ENCODE results near the gene CENATAC.
A peak's percentile ranks its signal among the peaks of the same experiment; 100 is the strongest.

The CENATAC gene

GRCh38 chr11:119026970-119027369 is 29.0 kb downstream of the CENATAC start:
- no peak overlapping the region for H3K14ac ChIP-seq (ENCODE audit: low read length in 2 of 2)
- H2BK120ac ChIP-seq (ENCODE audit: low read depth, low read length) = no peak overlapping the region
- H3K36me3 ChIP-seq (ENCODE audit: control insufficient read depth in 1 of 2, insufficient read depth in 2 of 2, low read depth in 1 of 2, low read length in 2 of 2) = peaks cover 47 to 56% of the 10 kb centered on the region in 2 experiments
- peaks cover 32% of the 10 kb centered on the region for H3K79me1 ChIP-seq (replicated peaks; ENCODE audit: low read length, poor library complexity, severe bottlenecking)
- H3K4me2 ChIP-seq (ENCODE audit: low read length, poor library complexity, severe bottlenecking) = no peak overlapping the region
- H3K9ac ChIP-seq (ENCODE audit: low read length) = no peak overlapping the region
- H4K91ac ChIP-seq (ENCODE audit: low read length) = no peak overlapping the region
- no peak overlapping the region for H2AFZ ChIP-seq (ENCODE audit: low read depth, low read length)
- H2BK12ac ChIP-seq (ENCODE audit: low read length in 2 of 2) = no peak overlapping the region
- no peak overlapping the region for H3K23ac ChIP-seq (ENCODE audit: low read length in 2 of 2)
- H3K4me1 ChIP-seq (ENCODE audit: control insufficient read depth, insufficient read depth, low read depth, low read length) = peaks cover 41% of the 10 kb centered on the region
- no peak overlapping the region for H3K27ac ChIP-seq (ENCODE audit: low read length, poor library complexity, severe bottlenecking)
- DNase-seq = no peak
- no peak overlapping the region for H4K8ac ChIP-seq (ENCODE audit: low read length)
- no peak overlapping the region for H3K18ac ChIP-seq (ENCODE audit: low read depth in 1 of 2, low read length in 2 of 2)
- no peaks in the 10 kb centered on the region for H3K9me3 ChIP-seq (ENCODE audit: control insufficient read depth, low read length)
- H2AK5ac ChIP-seq (ENCODE audit: low read length, severe bottlenecking) = no peak overlapping the region
- H3K27me3 ChIP-seq (ENCODE audit: control insufficient read depth in 1 of 2, insufficient read depth in 1 of 2, low read length in 2 of 2) = no peaks in the 10 kb centered on the region
- no peak overlapping the region for H2BK5ac ChIP-seq (ENCODE audit: low read depth, low read length, poor library complexity, severe bottlenecking)
- H3K4me3 ChIP-seq (ENCODE audit: insufficient read depth in 1 of 2, low read depth in 1 of 2, low read length in 2 of 2) = no peak overlapping the region
- no peak overlapping the region for H3K4ac ChIP-seq (ENCODE audit: low read depth in 1 of 2, low read length in 2 of 2)
- H2BK15ac ChIP-seq (ENCODE audit: low read depth, poor library complexity, severe bottlenecking) = no peak overlapping the region
- 90% methylated on average over 2 of the region's 2 CpGs for WGBS

GRCh38 chr11:119027561-119028345 is 29.8 kb downstream of the CENATAC start:
- WGBS = 97% methylated on average over 6 of the region's 9 CpGs
- no peak overlapping the region for H3K18ac ChIP-seq (ENCODE audit: low read depth in 1 of 2, low read length in 2 of 2)
- peaks cover 41% of the 10 kb centered on the region for H3K4me1 ChIP-seq (ENCODE audit: control insufficient read depth, insufficient read depth, low read depth, low read length)
- no peak overlapping the region for H2BK5ac ChIP-seq (ENCODE audit: low read depth, low read length, poor library complexity, severe bottlenecking)
- H3K27ac ChIP-seq (ENCODE audit: low read length, poor library complexity, severe bottlenecking) = no peak overlapping the region
- H3K4me3 ChIP-seq (ENCODE audit: insufficient read depth in 1 of 2, low read depth in 1 of 2, low read length in 2 of 2) = no peak overlapping the region
- H3K23ac ChIP-seq (ENCODE audit: low read length in 2 of 2) = no peak overlapping the region
- no peak overlapping the region for H2BK15ac ChIP-seq (ENCODE audit: low read depth, poor library complexity, severe bottlenecking)
- H3K9ac ChIP-seq (ENCODE audit: low read length) = no peak overlapping the region
- H3K9me3 ChIP-seq (ENCODE audit: control insufficient read depth, low read length) = no peaks in the 10 kb centered on the region
- H3K27me3 ChIP-seq (ENCODE audit: control insufficient read depth in 1 of 2, insufficient read depth in 1 of 2, low read length in 2 of 2) = no peaks in the 10 kb centered on the region
- no peak for DNase-seq
- H3K14ac ChIP-seq (ENCODE audit: low read length in 2 of 2) = no peak overlapping the region
- peak overlapping the region; percentile 88 for H3K4me2 ChIP-seq (ENCODE audit: low read length, poor library complexity, severe bottlenecking)
- no peak overlapping the region for H2AFZ ChIP-seq (ENCODE audit: low read depth, low read length)
- peaks cover 32% of the 10 kb centered on the region for H3K79me1 ChIP-seq (replicated peaks; ENCODE audit: low read length, poor library complexity, severe bottlenecking)
- H2AK5ac ChIP-seq (ENCODE audit: low read length, severe bottlenecking) = peak overlapping the region; percentile 27
- no peak overlapping the region for H4K91ac ChIP-seq (ENCODE audit: low read length)
- H4K8ac ChIP-seq (ENCODE audit: low read length) = no peak overlapping the region
- no peak overlapping the region for H2BK12ac ChIP-seq (ENCODE audit: low read length in 2 of 2)
- H2BK120ac ChIP-seq (ENCODE audit: low read depth, low read length) = no peak overlapping the region
- no peak overlapping the region for H3K4ac ChIP-seq (ENCODE audit: low read depth in 1 of 2, low read length in 2 of 2)
- peaks cover 41 to 48% of the 10 kb centered on the region in 2 experiments for H3K36me3 ChIP-seq (ENCODE audit: control insufficient read depth in 1 of 2, insufficient read depth in 2 of 2, low read depth in 1 of 2, low read length in 2 of 2)

- Histone ChIP-seq H3K18ac (ENCODE audit: low read depth in 1 of 2, low read length in 2 of 2) (no peak overlapping the region), H3K9me3 (ENCODE audit: control insufficient read depth, low read length) (no peaks in the 10 kb centered on the region), H3K27me3 (ENCODE audit: control insufficient read depth in 1 of 2, insufficient read depth in 1 of 2, low read length in 2 of 2) (no peaks in the 10 kb centered on the region), H4K91ac (ENCODE audit: low read length) (no peak overlapping the region), H3K4me3 (ENCODE audit: insufficient read depth in 1 of 2, low read depth in 1 of 2, low read length in 2 of 2) (peak overlapping the region in 1 of 2 experiments; percentile 21), H3K4me2 (ENCODE audit: low read length, poor library complexity, severe bottlenecking) (peak overlapping the region; percentile 88), H2BK15ac (ENCODE audit: low read depth, poor library complexity, severe bottlenecking) (no peak overlapping the region), H3K27ac (ENCODE audit: low read length, poor library complexity, severe bottlenecking) (peak overlapping the region; percentile 93), H3K36me3 (ENCODE audit: control insufficient read depth in 1 of 2, insufficient read depth in 2 of 2, low read depth in 1 of 2, low read length in 2 of 2) (peaks cover 34 to 43% of the 10 kb centered on the region in 2 experiments), H2BK12ac (ENCODE audit: low read length in 2 of 2) (peak overlapping the region in 1 of 2 experiments; percentile 60), H3K79me1 (replicated peaks; ENCODE audit: low read length, poor library complexity, severe bottlenecking) (peaks cover 32% of the 10 kb centered on the region), H2AK5ac (ENCODE audit: low read length, severe bottlenecking) (peak overlapping the region; percentile 98), H2BK120ac (ENCODE audit: low read depth, low read length) (no peak overlapping the region), H3K23ac (ENCODE audit: low read length in 2 of 2) (peak overlapping the region in 1 of 2 experiments; percentile 60), H3K4me1 (ENCODE audit: control insufficient read depth, insufficient read depth, low read depth, low read length) (peaks cover 41% of the 10 kb centered on the region), H3K9ac (ENCODE audit: low read length) (no peak overlapping the region), H2AFZ (ENCODE audit: low read depth, low read length) (no peak overlapping the region), H2BK5ac (ENCODE audit: low read depth, low read length, poor library complexity, severe bottlenecking) (peak overlapping the region; percentile 24), H3K4ac (ENCODE audit: low read depth in 1 of 2, low read length in 2 of 2) (peak overlapping the region in 1 of 2 experiments; percentile 41), H4K8ac (ENCODE audit: low read length) (no peak overlapping the region), H3K14ac (ENCODE audit: low read length in 2 of 2) (peak overlapping the region in 1 of 2 experiments; percentile 28)
- DNase-seq = no peak
- WGBS = 84% methylated on average over 9 of the region's 9 CpGs
These were observed 30.6 kb downstream of the CENATAC start for GRCh38 chr11:119028346-119029068.

- Histone ChIP-seq H2AK5ac (ENCODE audit: low read length, severe bottlenecking) (peak overlapping the region; percentile 98), H3K27ac (ENCODE audit: low read length, poor library complexity, severe bottlenecking) (peak overlapping the region; percentile 93), H3K4ac (ENCODE audit: low read depth in 1 of 2, low read length in 2 of 2) (peak overlapping the region in 1 of 2 experiments; percentile 41), H3K4me1 (ENCODE audit: control insufficient read depth, insufficient read depth, low read depth, low read length) (peaks cover 41% of the 10 kb centered on the region), H3K14ac (ENCODE audit: low read length in 2 of 2) (peak overlapping the region in 1 of 2 experiments; percentile 28), H2BK120ac (ENCODE audit: low read depth, low read length) (no peak overlapping the region), H3K4me2 (ENCODE audit: low read length, poor library complexity, severe bottlenecking) (peak overlapping the region; percentile 88), H3K27me3 (ENCODE audit: control insufficient read depth in 1 of 2, insufficient read depth in 1 of 2, low read length in 2 of 2) (no peaks in the 10 kb centered on the region), H4K8ac (ENCODE audit: low read length) (no peak overlapping the region), H3K36me3 (ENCODE audit: control insufficient read depth in 1 of 2, insufficient read depth in 2 of 2, low read depth in 1 of 2, low read length in 2 of 2) (peaks cover 29 to 41% of the 10 kb centered on the region in 2 experiments), H3K18ac (ENCODE audit: low read depth in 1 of 2, low read length in 2 of 2) (no peak overlapping the region), H3K9me3 (ENCODE audit: control insufficient read depth, low read length) (no peaks in the 10 kb centered on the region), H3K4me3 (ENCODE audit: insufficient read depth in 1 of 2, low read depth in 1 of 2, low read length in 2 of 2) (peak overlapping the region in 1 of 2 experiments; percentile 21), H2BK15ac (ENCODE audit: low read depth, poor library complexity, severe bottlenecking) (no peak overlapping the region), H2BK5ac (ENCODE audit: low read depth, low read length, poor library complexity, severe bottlenecking) (peak overlapping the region; percentile 24), H2AFZ (ENCODE audit: low read depth, low read length) (no peak overlapping the region), H2BK12ac (ENCODE audit: low read length in 2 of 2) (peak overlapping the region in 1 of 2 experiments; percentile 60), H3K23ac (ENCODE audit: low read length in 2 of 2) (peak overlapping the region in 1 of 2 experiments; percentile 60), H3K79me1 (replicated peaks; ENCODE audit: low read length, poor library complexity, severe bottlenecking) (peaks cover 32% of the 10 kb centered on the region), H4K91ac (ENCODE audit: low read length) (peak overlapping the region; percentile 25), H3K9ac (ENCODE audit: low read length) (peak overlapping the region; percentile 85)
- 77% methylated on average over 1 of the region's 1 CpG for WGBS
- no peak for DNase-seq
These were observed 31.1 kb downstream of the CENATAC start for GRCh38 chr11:119029069-119029339.
